IMR-90 (cell line): ENCODE data around the gene ABHD12. TPM values are rescaled to one million over a fixed set of nuclear protein-coding genes. Genes with fewer than 3 reads are reported as not detected.

Experiments used
- ATAC-seq: fragments of 200-7000 bp; cut with Tn5 transposase; 2 replicates; pipeline ENCODE4 v1.9.1; 2020; ENCODE audit warnings: low read depth, mild to moderate bottlenecking, moderate library complexity
- BruUV-seq: library from RNA; stranded (reverse); fragments of 400-500 nt; replicated peaks from 2 replicates; lab custom pipeline; 2021; lab: Mats Ljungman, UMichigan
- CTCF ChIA-PET: fragments of 300-600 bp; formaldehyde crosslinking; extraction: SDS; loops from one replicate; lab custom pipeline; 2021; ENCODE audit warnings: antibody characterized with exemption; lab: Yijun Ruan, JAX
- POLR2A ChIA-PET: fragments of 300-600 bp; sonication (Branson Sonifier 250); formaldehyde crosslinking; loops from one replicate; lab custom pipeline; 2022; ENCODE audit warnings: antibody characterized with exemption; ENCODE audit not compliant: unreplicated experiment; lab: Charles Lee
- DNase-seq: peaks from one replicate; pipeline ENCODE4 v3.0.0; 2013
- H2AFZ ChIP-seq: replicated peaks from 2 replicates; pipeline ENCODE3; 2013; ENCODE audit warnings: low read length, mild to moderate bottlenecking; ENCODE audit not compliant: poor library complexity
- H2AK5ac ChIP-seq: 2 replicates; pipeline ENCODE4 v1.6.1; 2013; ENCODE audit warnings: low read depth, low read length, inconsistent platforms
- H2AK9ac ChIP-seq: replicated peaks from 2 replicates; pipeline ENCODE3; 2013; ENCODE audit warnings: mild to moderate bottlenecking, low read depth, low read length, moderate library complexity; ENCODE audit not compliant: poor library complexity
- H2BK120ac ChIP-seq: 2 replicates; pipeline ENCODE4 v1.6.1; 2013; ENCODE audit warnings: low read depth, low read length, inconsistent platforms
- H2BK15ac ChIP-seq: 3 replicates; pipeline ENCODE4 v1.6.1; 2013; ENCODE audit warnings: low read depth, low read length, inconsistent platforms
- H2BK20ac ChIP-seq: 2 replicates; pipeline ENCODE4 v1.6.1; 2013; ENCODE audit warnings: low read depth, mild to moderate bottlenecking, inconsistent platforms, low read length, moderate library complexity
- H2BK5ac ChIP-seq: 2 replicates; pipeline ENCODE4 v1.6.1; 2013; ENCODE audit warnings: mild to moderate bottlenecking, low read depth, low read length, inconsistent platforms; ENCODE audit not compliant: poor library complexity, severe bottlenecking
- H3K14ac ChIP-seq: replicated peaks from 2 replicates; pipeline ENCODE4 v1.6.1; 2013; ENCODE audit warnings: low read depth, low read length, inconsistent platforms
- H3K18ac ChIP-seq: 2 replicates; pipeline ENCODE4 v1.6.1; 2013; ENCODE audit warnings: low read depth, low read length, control low read depth
- H3K23ac ChIP-seq: 2 replicates; pipeline ENCODE4 v1.6.1; 2013; ENCODE audit warnings: low read depth, low read length, inconsistent platforms
- H3K27ac ChIP-seq: 2 replicates; pipeline ENCODE4 v1.5.1; 2013; ENCODE audit warnings: mild to moderate bottlenecking, control low read depth, low read length; ENCODE audit not compliant: insufficient read depth
- H3K27me3 ChIP-seq: 2 replicates; pipeline ENCODE4 v1.6.1; 2013; ENCODE audit warnings: low read length; ENCODE audit not compliant: control insufficient read depth, insufficient read depth
- H3K36me3 ChIP-seq: 2 replicates; pipeline ENCODE4 v1.6.1; 2013; ENCODE audit warnings: low read length, mixed read lengths; ENCODE audit not compliant: control insufficient read depth, insufficient read depth
- H3K4ac ChIP-seq: 2 replicates; pipeline ENCODE4 v1.6.1; 2013; ENCODE audit warnings: low read depth, low read length, inconsistent platforms
- H3K4me1 ChIP-seq: 2 replicates; pipeline ENCODE4 v1.6.1; 2013; ENCODE audit warnings: low read length, mixed read lengths; ENCODE audit not compliant: control insufficient read depth, insufficient read depth
- H3K4me2 ChIP-seq: 2 replicates; pipeline ENCODE4 v1.6.1; 2013; ENCODE audit warnings: low read depth, mild to moderate bottlenecking, control low read depth, low read length, moderate library complexity
- H3K4me3 ChIP-seq: 2 replicates; pipeline ENCODE4 v1.5.1; 2013; ENCODE audit warnings: low read depth, mild to moderate bottlenecking, control low read depth, low read length, moderate library complexity; ENCODE audit not compliant: insufficient read depth
- H3K56ac ChIP-seq: 2 replicates; pipeline ENCODE4 v1.6.1; 2013; ENCODE audit warnings: low read length, inconsistent platforms; ENCODE audit not compliant: insufficient read depth; ENCODE audit errors: extremely low read depth
- H3K79me1 ChIP-seq, 2 experiments: 2 replicates each; pipeline ENCODE4 v1.6.1; 2013; ENCODE audit warnings: low read length in 2 of 2, inconsistent platforms in 1 of 2, low read depth in 1 of 2
- H3K9ac ChIP-seq: 2 replicates; pipeline ENCODE4 v1.6.1; 2013; ENCODE audit warnings: low read depth, low read length, control low read depth
- H3K9me1 ChIP-seq: 2 replicates; pipeline ENCODE4 v1.6.1; 2013; ENCODE audit warnings: low read length, inconsistent platforms; ENCODE audit not compliant: insufficient read depth
- H3K9me3 ChIP-seq: 2 replicates; pipeline ENCODE4 v1.6.1; 2013; ENCODE audit warnings: low read length; ENCODE audit not compliant: control insufficient read depth, insufficient read depth
- H4K20me1 ChIP-seq: 2 replicates; pipeline ENCODE4 v1.6.1; 2013; ENCODE audit warnings: low read length, inconsistent platforms; ENCODE audit not compliant: insufficient read depth
- H4K5ac ChIP-seq: 2 replicates; pipeline ENCODE4 v1.6.1; 2013; ENCODE audit warnings: mild to moderate bottlenecking, low read depth, low read length, control low read depth
- H4K8ac ChIP-seq, 2 experiments: 2 replicates each; pipeline ENCODE4 v1.6.1; 2013; ENCODE audit warnings: low read depth in 2 of 2, low read length in 2 of 2, control low read depth in 1 of 2, inconsistent platforms in 1 of 2
- H4K91ac ChIP-seq: 2 replicates; pipeline ENCODE4 v1.6.1; 2013; ENCODE audit warnings: low read depth, low read length, inconsistent platforms; ENCODE audit not compliant: insufficient read depth
- BHLHE40 ChIP-seq: fragments of 150-350 bp; IDR thresholded peaks from 2 replicates; pipeline ENCODE4 v1.6.1; 2016; ENCODE audit warnings: mild to moderate bottlenecking, low read depth, low read length
- CEBPB ChIP-seq: IDR thresholded peaks from 2 replicates; pipeline ENCODE4 v1.6.1; 2012; ENCODE audit warnings: low read depth, low read length, improper control_type of control experiment
- CHD1 ChIP-seq: IDR thresholded peaks from 2 replicates; pipeline ENCODE4 v1.6.1; 2012; ENCODE audit warnings: low read depth, low read length, improper control_type of control experiment
- CTCF ChIP-seq: conservative IDR thresholded peaks from 2 replicates; pipeline ENCODE4 v1.5.1; 2012; ENCODE audit warnings: mild to moderate bottlenecking, low read depth, low read length, improper control_type of control experiment
- ELK1 ChIP-seq: fragments of 150-350 bp; IDR thresholded peaks from 2 replicates; pipeline ENCODE4 v1.6.1; 2016; ENCODE audit warnings: low read depth, mild to moderate bottlenecking, low read length, moderate library complexity, borderline replicate concordance
- FOS ChIP-seq: fragments of 150-350 bp; IDR thresholded peaks from 2 replicates; pipeline ENCODE4 v1.6.1; 2016; ENCODE audit warnings: low read depth, low read length
- MAFK ChIP-seq: IDR thresholded peaks from 2 replicates; pipeline ENCODE4 v1.6.1; 2012; ENCODE audit warnings: low read depth, low read length, improper control_type of control experiment
- MXI1 ChIP-seq: IDR thresholded peaks from 2 replicates; pipeline ENCODE4 v1.6.1; 2012; ENCODE audit warnings: low read depth, mild to moderate bottlenecking, low read length, moderate library complexity, borderline replicate concordance
- NFE2L2 ChIP-seq: fragments of 150-350 bp; IDR thresholded peaks from 2 replicates; pipeline ENCODE4 v1.6.1; 2016; ENCODE audit warnings: low read depth, mild to moderate bottlenecking, low read length
- POLR2A ChIP-seq: IDR thresholded peaks from 2 replicates; pipeline ENCODE4 v1.6.1; 2012; ENCODE audit warnings: mild to moderate bottlenecking, low read depth, low read length
- RCOR1 ChIP-seq: IDR thresholded peaks from 2 replicates; pipeline ENCODE4 v1.6.1; 2012; ENCODE audit warnings: mild to moderate bottlenecking, low read length, improper control_type of control experiment; ENCODE audit not compliant: insufficient replicate concordance
- dilution Hi-C: fragments of 300-500 bp; cut with HindIII; formaldehyde crosslinking; loops from one replicate; pipeline ENCODE4 v1.14.3; 2018; ENCODE audit warnings: low sequenced_read_pairs; ENCODE audit not compliant: unreplicated experiment
- in situ Hi-C: fragments of 300-500 bp; cut with MboI; formaldehyde crosslinking; loops from 3 replicates; pipeline ENCODE4 v1.14.3; 2019; ENCODE audit warnings: low sequenced_read_pairs, inconsistent platforms, mixed read lengths
- intact Hi-C: fragments of 100-400 bp; cut with micrococcal nuclease; formaldehyde crosslinking; loops from 2 replicates; pipeline ENCODE4 v1.10.0; 2022
- polyA plus RNA-seq, 3 experiments: library from polyadenylated mRNA; depleted of rRNA; stranded (reverse); fragments of >200 nt; gene quantifications; 2 replicates each; pipeline ENCODE4 v1.2.3, GENCODE V29; 2012; ENCODE audit warnings: low replicate concordance in 1 of 3
- total RNA-seq: library from RNA; depleted of rRNA; stranded (reverse); fragments of >200 nt; gene quantifications from 2 replicates; pipeline ENCODE4 v1.2.3, GENCODE V29; 2012

The ABHD12 gene
- total and polyA plus RNA-seq, 2 of the 4 experiments (the other 2 are of a cell fraction) = 80.7 to 108 TPM

GRCh38 chr20:25421102-25421501, 30.5 kb upstream of the ABHD12 start:
- Histone ChIP-seq H4K20me1 (no peaks in the 10 kb centered on the region), H2BK15ac (no peak overlapping the region), H3K4me2 (no peak overlapping the region), H3K4ac (no peak overlapping the region), H2AK5ac (no peak overlapping the region), H3K27ac (no peak overlapping the region), H2BK20ac (no peak overlapping the region), H3K23ac (no peak overlapping the region), H2BK5ac (no peak overlapping the region), H3K79me1 (peaks cover 2 to 24% of the 10 kb centered on the region in 2 experiments; a peak in 3 of 4 replicates), H2BK120ac (no peak overlapping the region), H3K14ac (no peak overlapping the region), H3K56ac (no peak overlapping the region), H3K9me1 (no peaks in the 10 kb centered on the region), H2AFZ (no peak overlapping the region), H3K4me1 (0 out of 2 replicates have a peak, but pooled peaks cover 2% of the 10 kb centered on the region), H4K91ac (no peak overlapping the region), H3K4me3 (no peak overlapping the region), H3K9ac (no peak overlapping the region), H3K18ac (no peak overlapping the region), H3K9me3 (no peaks in the 10 kb centered on the region), H3K36me3 (no peaks in the 10 kb centered on the region; the same call in 1 of the 2 replicates), H4K5ac (no peak overlapping the region), H4K8ac (no peak overlapping the region), H3K27me3 (no peaks in the 10 kb centered on the region), H2AK9ac (no peak overlapping the region)
- in situ Hi-C loops = loop anchor here (25.0 kb wide), 1 partner anchor 1784 kb away; the partner anchor contains the start of gene CST3
- BruUV-seq = no TSS peak
- ChIA-PET POLR2A (no interaction called here), CTCF (no interaction called here)
- no peak for ATAC-seq
- dilution Hi-C loops = no loop called here
- intact Hi-C loops = loop anchor here (10.0 kb wide), 1 partner anchor 204 kb away; the partner anchor contains the start of gene NANP
- no peak for DNase-seq
- no peak for TF ChIP-seq CEBPB
- TF ChIP-seq ELK1 = no peak
- TF ChIP-seq MAFK = no peak
- TF ChIP-seq CTCF = no peak
- TF ChIP-seq RCOR1 = no peak
- no peak for TF ChIP-seq BHLHE40
- no peak for TF ChIP-seq NFE2L2
- TF ChIP-seq FOS = no peak
- TF ChIP-seq POLR2A = no peak
- no peak for TF ChIP-seq CHD1
- TF ChIP-seq MXI1 = no peak
